Mesenchymal stem cell (in vitro differentiated cells and primary cell): ENCODE measurements around the gene TET1.
A peak's percentile ranks its signal among the peaks of the same experiment; 100 is the strongest.

Experiments
- DNase-seq: peaks from one replicate; pipeline ENCODE4 v3.0.0-alpha.2; 2013
- H2AFZ ChIP-seq: one replicate; pipeline ENCODE4 v1.6.1; 2013; ENCODE audit warnings: low read depth, mild to moderate bottlenecking, control low read depth, inconsistent platforms, low read length, moderate library complexity
- H2AK5ac ChIP-seq: 2 replicates; pipeline ENCODE4 v1.6.1; 2013; ENCODE audit warnings: low read length, moderate library complexity, mild to moderate bottlenecking, inconsistent platforms; ENCODE audit not compliant: severe bottlenecking
- H2BK120ac ChIP-seq: one replicate; pipeline ENCODE4 v1.6.1; 2013; ENCODE audit warnings: low read depth, mild to moderate bottlenecking, inconsistent platforms, low read length, moderate library complexity
- H2BK12ac ChIP-seq, 2 experiments: one replicate each; pipeline ENCODE4 v1.6.1; 2013; ENCODE audit warnings: inconsistent platforms in 2 of 2, low read length in 2 of 2, mild to moderate bottlenecking in 2 of 2, moderate library complexity in 2 of 2, control low read depth in 1 of 2
- H2BK15ac ChIP-seq: one replicate; pipeline ENCODE4 v1.6.1; 2013; ENCODE audit warnings: mild to moderate bottlenecking, low read depth, inconsistent platforms; ENCODE audit not compliant: poor library complexity, severe bottlenecking
- H2BK5ac ChIP-seq: 2 replicates; pipeline ENCODE4 v1.6.1; 2013; ENCODE audit warnings: low read depth, mild to moderate bottlenecking, low read length, control low read depth, inconsistent platforms; ENCODE audit not compliant: poor library complexity, severe bottlenecking
- H3K14ac ChIP-seq, 2 experiments: one replicate each; pipeline ENCODE4 v1.6.1; 2013; ENCODE audit warnings: inconsistent platforms in 2 of 2, low read length in 2 of 2, control low read depth in 1 of 2, mild to moderate bottlenecking in 1 of 2, moderate library complexity in 1 of 2
- H3K18ac ChIP-seq, 2 experiments: one replicate each; pipeline ENCODE4 v1.6.1; 2013; ENCODE audit warnings: inconsistent platforms in 2 of 2, low read length in 2 of 2, control low read depth in 1 of 2, low read depth in 1 of 2, mild to moderate bottlenecking in 1 of 2
- H3K23ac ChIP-seq, 2 experiments: one replicate each; pipeline ENCODE4 v1.6.1; 2013; ENCODE audit warnings: inconsistent platforms in 2 of 2, low read length in 2 of 2, mild to moderate bottlenecking in 2 of 2, moderate library complexity in 2 of 2, control low read depth in 1 of 2
- H3K27ac ChIP-seq: 2 replicates; pipeline ENCODE4 v1.5.1; 2013; ENCODE audit warnings: mild to moderate bottlenecking, moderate library complexity, low read length, control low read depth, inconsistent platforms; ENCODE audit not compliant: poor library complexity, severe bottlenecking
- H3K27me3 ChIP-seq, 2 experiments: 2 replicates each; pipeline versions ENCODE4 v1.6.1 to v1.7.0; 2013; ENCODE audit warnings: low read length in 2 of 2, mild to moderate bottlenecking in 2 of 2, moderate library complexity in 2 of 2, control low read depth in 1 of 2, inconsistent platforms in 1 of 2; ENCODE audit not compliant: control insufficient read depth in 1 of 2, insufficient read depth in 1 of 2
- H3K36me3 ChIP-seq, 2 experiments: 2 replicates each; pipeline versions ENCODE4 v1.6.1 to v1.7.0; 2013; ENCODE audit warnings: low read length in 2 of 2, control low read depth in 1 of 2, inconsistent platforms in 1 of 2, low read depth in 1 of 2, mild to moderate bottlenecking in 1 of 2; ENCODE audit not compliant: insufficient read depth in 2 of 2, control insufficient read depth in 1 of 2
- H3K4ac ChIP-seq, 2 experiments: one replicate each; pipeline ENCODE4 v1.6.1; 2013; ENCODE audit warnings: inconsistent platforms in 2 of 2, low read length in 2 of 2, mild to moderate bottlenecking in 2 of 2, moderate library complexity in 2 of 2, control low read depth in 1 of 2, low read depth in 1 of 2
- H3K4me1 ChIP-seq: 2 replicates; pipeline ENCODE4 v1.6.1; 2013; ENCODE audit warnings: low read depth, low read length, control low read depth; ENCODE audit not compliant: control insufficient read depth, insufficient read depth
- H3K4me2 ChIP-seq: 2 replicates; pipeline ENCODE4 v1.6.1; 2013; ENCODE audit warnings: low read length, mild to moderate bottlenecking, inconsistent platforms; ENCODE audit not compliant: poor library complexity, severe bottlenecking
- H3K4me3 ChIP-seq, 2 experiments: 2 replicates each; pipeline versions ENCODE4 v1.5.1 to v1.7.0; 2013; ENCODE audit warnings: low read length in 2 of 2, mild to moderate bottlenecking in 2 of 2, control low read depth in 1 of 2, low read depth in 1 of 2; ENCODE audit not compliant: insufficient read depth in 1 of 2
- H3K79me1 ChIP-seq: replicated peaks from 2 replicates; pipeline ENCODE4 v1.6.1; 2013; ENCODE audit warnings: mild to moderate bottlenecking, control low read depth, low read length, inconsistent platforms; ENCODE audit not compliant: poor library complexity, severe bottlenecking
- H3K9ac ChIP-seq: 2 replicates; pipeline ENCODE4 v1.7.0; 2013; ENCODE audit warnings: mild to moderate bottlenecking, low read length, moderate library complexity
- H3K9me3 ChIP-seq: 2 replicates; pipeline ENCODE4 v1.7.0; 2013; ENCODE audit warnings: mild to moderate bottlenecking, low read length; ENCODE audit not compliant: control insufficient read depth
- H4K8ac ChIP-seq: one replicate; pipeline ENCODE4 v1.6.1; 2013; ENCODE audit warnings: inconsistent platforms, mild to moderate bottlenecking, low read length, moderate library complexity
- H4K91ac ChIP-seq: one replicate; pipeline ENCODE4 v1.6.1; 2013; ENCODE audit warnings: mild to moderate bottlenecking, low read length, inconsistent platforms
- WGBS: methylation state at CpG from one replicate; pipeline ENCODE4 v1.1.7; 2013; ENCODE audit warnings: mixed read lengths; 5-methylcytosine and 5-hydroxymethylcytosine counted together

Gene TET1

GRCh38 chr10:68597407-68597806 lies 37.3 kb downstream of the TET1 start:
- Histone ChIP-seq H3K27ac (no peak overlapping the region), H3K27me3 (no peaks in the 10 kb centered on the region), H3K4ac (no peak overlapping the region), H4K8ac (no peak overlapping the region), H2AK5ac (no peak overlapping the region), H3K9ac (no peak overlapping the region), H3K14ac (no peak overlapping the region), H3K23ac (no peak overlapping the region), H3K36me3 (no peaks in the 10 kb centered on the region), H2BK12ac (no peak overlapping the region), H3K18ac (no peak overlapping the region), H4K91ac (no peak overlapping the region), H3K79me1 (peaks cover 2% of the 10 kb centered on the region), H3K4me1 (peaks cover 6% of the 10 kb centered on the region), H2BK5ac (no peak overlapping the region), H3K4me3 (no peak overlapping the region), H2AFZ (no peak overlapping the region), H2BK15ac (no peak overlapping the region), H3K4me2 (no peak overlapping the region), H2BK120ac (no peak overlapping the region), H3K9me3 (no peaks in the 10 kb centered on the region)
- DNase-seq, result no peak
- WGBS, result no CpG with 5 or more reads among the region's 1 CpG

GRCh38 chr10:68598978-68599770 lies 39.0 kb downstream of the TET1 start:
- Histone ChIP-seq H3K4me2 (no peak overlapping the region), H4K8ac (peak overlapping the region; percentile 79), H2AK5ac (peak overlapping the region; percentile 66), H3K18ac (peak overlapping the region; percentile 79 to 99), H3K9me3 (no peaks in the 10 kb centered on the region), H2AFZ (no peak overlapping the region), H2BK120ac (no peak overlapping the region), H3K9ac (peak overlapping the region; percentile 85), H3K36me3 (peaks cover 0 to 4% of the 10 kb centered on the region in 2 experiments), H3K4me1 (peaks cover 6% of the 10 kb centered on the region), H2BK5ac (no peak overlapping the region), H4K91ac (peak overlapping the region; percentile 95), H3K23ac (peak overlapping the region in 1 of 2 experiments; percentile 90), H3K27me3 (no peaks in the 10 kb centered on the region), H3K27ac (no peak overlapping the region), H2BK15ac (no peak overlapping the region), H3K14ac (peak overlapping the region in 1 of 2 experiments; percentile 82), H2BK12ac (peak overlapping the region; percentile 64 to 98), H3K4me3 (peak overlapping the region in 1 of 2 experiments; percentile 80), H3K4ac (peak overlapping the region; percentile 3 to 81), H3K79me1 (peaks cover 4% of the 10 kb centered on the region)
- 28% methylated on average over 23 of the region's 23 CpGs for WGBS
- peak; percentile 87 for DNase-seq

GRCh38 chr10:68599771-68600040 lies 39.6 kb downstream of the TET1 start:
- Histone ChIP-seq H3K9me3 (no peaks in the 10 kb centered on the region), H3K79me1 (peaks cover 7% of the 10 kb centered on the region), H3K4ac (peak overlapping the region; percentile 3 to 81), H3K14ac (no peak overlapping the region), H2BK12ac (no peak overlapping the region), H2BK5ac (no peak overlapping the region), H3K27me3 (no peaks in the 10 kb centered on the region), H3K4me3 (peak overlapping the region in 1 of 2 experiments; percentile 80), H3K23ac (no peak overlapping the region), H3K9ac (peak overlapping the region; percentile 85), H3K27ac (peak overlapping the region; percentile 80), H4K91ac (no peak overlapping the region), H3K4me1 (peaks cover 8% of the 10 kb centered on the region), H2BK15ac (no peak overlapping the region), H3K36me3 (peaks cover 0 to 4% of the 10 kb centered on the region in 2 experiments), H2AFZ (no peak overlapping the region), H2BK120ac (no peak overlapping the region), H4K8ac (no peak overlapping the region), H3K18ac (peak overlapping the region in 1 of 2 experiments; percentile 95), H2AK5ac (peak overlapping the region; percentile 37), H3K4me2 (peak overlapping the region; percentile 4)
- no peak for DNase-seq
- 61% methylated on average over 3 of the region's 3 CpGs for WGBS

GRCh38 chr10:68600041-68600778 lies 40.1 kb downstream of the TET1 start:
- H3K36me3 ChIP-seq, result peaks cover 0 to 4% of the 10 kb centered on the region in 2 experiments

More at GRCh38 chr10:68600041-68600778, 40.1 kb downstream of the TET1 start:
- Histone ChIP-seq H2AK5ac (no peak overlapping the region), H2BK15ac (no peak overlapping the region), H3K9ac (peak overlapping the region; percentile 85), H3K27ac (peak overlapping the region; percentile 80), H3K4ac (peak overlapping the region; percentile 8 to 70), H4K8ac (peak overlapping the region; percentile 66), H2BK12ac (peak overlapping the region; percentile 65 to 90), H3K27me3 (no peaks in the 10 kb centered on the region), H2BK5ac (peak overlapping the region; percentile 8), H2BK120ac (peak overlapping the region; percentile 58), H3K23ac (no peak overlapping the region), H3K4me3 (peak overlapping the region; percentile 46 to 80), H3K79me1 (peaks cover 7% of the 10 kb centered on the region), H3K9me3 (no peaks in the 10 kb centered on the region), H2AFZ (peak overlapping the region; percentile 47), H4K91ac (peak overlapping the region; percentile 66), H3K18ac (peak overlapping the region; percentile 75 to 95), H3K4me1 (peaks cover 8% of the 10 kb centered on the region), H3K14ac (no peak overlapping the region), H3K4me2 (peak overlapping the region; percentile 59)
- WGBS, result 3% methylated on average over 17 of the region's 17 CpGs
- DNase-seq, result peak; percentile 74
